Caco-2 (cell line): ENCODE data around the gene NGDN. TPM values are rescaled to one million over a fixed set of nuclear protein-coding genes. Genes with fewer than 3 reads are reported as not detected.

Source experiments
- BruUV-seq: library from RNA; stranded (reverse); fragments of 400-500 nt; replicated peaks from 2 replicates; lab custom pipeline; 2021; lab: Mats Ljungman, UMichigan
- CTCF ChIA-PET: fragments of 300-600 bp; sonication (Branson Sonifier 250); formaldehyde crosslinking; loops from one replicate; lab custom pipeline; 2022; ENCODE audit warnings: antibody characterized with exemption; lab: Charles Lee
- POLR2A ChIA-PET: fragments of 300-600 bp; sonication (Branson Sonifier 250); formaldehyde crosslinking; loops from one replicate; lab custom pipeline; 2022; ENCODE audit warnings: antibody characterized with exemption; lab: Charles Lee
- DNase-seq, 2 experiments: peaks; one replicate each; pipeline versions ENCODE4 v3.0.0 to v3.0.0-alpha.2; 2020 to 2022
- H3K27me3 ChIP-seq: replicated peaks from 2 replicates; pipeline ENCODE4 v1.6.0; 2011; ENCODE audit warnings: low read length; ENCODE audit not compliant: control insufficient read depth, insufficient read depth
- H3K36me3 ChIP-seq: 2 replicates; pipeline ENCODE4 v1.5.1; 2011; ENCODE audit warnings: low read length; ENCODE audit not compliant: control insufficient read depth, insufficient read depth
- H3K4me1 ChIP-seq: fragments of 250-450 bp; sonication (Bioruptor Pico); 2 replicates; pipeline ENCODE4 v1.5.1; 2020; ENCODE audit warnings: mild to moderate bottlenecking
- H3K4me3 ChIP-seq: 2 replicates; pipeline ENCODE4 v1.5.1; 2011; ENCODE audit warnings: low read depth, mild to moderate bottlenecking, control low read depth, low read length
- H3K9me3 ChIP-seq: fragments of 250-450 bp; sonication (Bioruptor Pico); 2 replicates; pipeline ENCODE4 v1.5.1; 2020; ENCODE audit warnings: mild to moderate bottlenecking, moderate library complexity
- H3K27ac Mint-ChIP-seq: one replicate; pipeline ENCODE4 v1.8.0; 2022; ENCODE audit warnings: mixed read lengths; ENCODE audit not compliant: unreplicated experiment
- H3K27me3 Mint-ChIP-seq: one replicate; pipeline ENCODE4 v1.8.0; 2022; ENCODE audit warnings: mixed read lengths; ENCODE audit not compliant: insufficient read depth, unreplicated experiment
- H3K36me3 Mint-ChIP-seq: one replicate; pipeline ENCODE4 v1.8.0; 2022; ENCODE audit warnings: mild to moderate bottlenecking, mixed read lengths; ENCODE audit not compliant: insufficient read depth, unreplicated experiment
- H3K4me1 Mint-ChIP-seq: one replicate; pipeline ENCODE4 v1.8.0; 2022; ENCODE audit warnings: low read depth, mixed read lengths; ENCODE audit not compliant: unreplicated experiment
- H3K4me3 Mint-ChIP-seq: one replicate; pipeline ENCODE4 v1.8.0; 2022; ENCODE audit warnings: mild to moderate bottlenecking, moderate library complexity, mixed read lengths; ENCODE audit not compliant: unreplicated experiment
- H3K9me3 Mint-ChIP-seq: one replicate; pipeline ENCODE4 v1.8.0; 2022; ENCODE audit warnings: mixed read lengths; ENCODE audit not compliant: unreplicated experiment
- CTCF ChIP-seq, 2 experiments: fragments of 200-600 bp in 1 of 2; IDR thresholded peaks; 1 replicate in 1 of 2; 2 replicates in 1 of 2; pipeline versions ENCODE4 v1.5.1 to v1.8.0; 2011 to 2022; ENCODE audit warnings: antibody characterized with exemption in 1 of 2, control low read depth in 1 of 2, inconsistent platforms in 1 of 2, low read depth in 1 of 2, low read length in 1 of 2, mild to moderate bottlenecking in 1 of 2, moderate library complexity in 1 of 2; ENCODE audit not compliant: insufficient read depth in 1 of 2, severe bottlenecking in 1 of 2, unreplicated experiment in 1 of 2
- intact Hi-C: fragments of 100-400 bp; cut with micrococcal nuclease; formaldehyde crosslinking; loops from one replicate; pipeline ENCODE4 v1.10.0; 2022; ENCODE audit not compliant: unreplicated experiment
- total RNA-seq: library from RNA; stranded (reverse); gene quantifications from 2 replicates; pipeline ENCODE4 v1.2.3, GENCODE V29; 2022

NGDN gene
- total RNA-seq, 1 experiment from 2014 or later: 55.0 TPM

GRCh38 chr14:23513005-23513817 lies 43.7 kb downstream of the NGDN start:
- Mint-ChIP-seq H3K36me3 (no peaks in the 10 kb centered on the region), H3K27ac (no peak overlapping the region), H3K4me3 (no peak overlapping the region), H3K9me3 (no peaks in the 10 kb centered on the region), H3K27me3 (no peaks in the 10 kb centered on the region), H3K4me1 (no peaks in the 10 kb centered on the region)
- TF ChIP-seq CTCF (IDR thresholded peaks at IDR 0.05; ENCODE audit: insufficient read depth in 1 of 2, low read depth in 1 of 2, low read length in 1 of 2, severe bottlenecking in 1 of 2, unreplicated experiment in 1 of 2): no peak
- H3K36me3 ChIP-seq: no peaks in the 10 kb centered on the region
- H3K4me1 ChIP-seq: no peaks in the 10 kb centered on the region
- no peaks in the 10 kb centered on the region for H3K9me3 ChIP-seq
- intact Hi-C loops: no loop called here
- DNase-seq: no peak
- BruUV-seq: no TSS peak
- ChIA-PET POLR2A (no interaction called here), CTCF (no interaction called here)
- H3K27me3 ChIP-seq: no peaks in the 10 kb centered on the region
- no peak overlapping the region for H3K4me3 ChIP-seq

GRCh38 chr14:23513818-23514643 lies 44.5 kb downstream of the NGDN start:
- Histone ChIP-seq H3K4me1 (no peaks in the 10 kb centered on the region), H3K9me3 (no peaks in the 10 kb centered on the region), H3K4me3 (no peak overlapping the region), H3K27me3 (no peaks in the 10 kb centered on the region), H3K36me3 (no peaks in the 10 kb centered on the region)
- H3K27me3 Mint-ChIP-seq: no peaks in the 10 kb centered on the region
- intact Hi-C loops: no loop called here
- POLR2A ChIA-PET: no interaction called here
- DNase-seq: no peak
- no peak for TF ChIP-seq CTCF (IDR thresholded peaks at IDR 0.05; ENCODE audit: insufficient read depth in 1 of 2, low read depth in 1 of 2, low read length in 1 of 2, severe bottlenecking in 1 of 2, unreplicated experiment in 1 of 2)
- no peak overlapping the region for H3K4me3 Mint-ChIP-seq
- H3K36me3 Mint-ChIP-seq: no peaks in the 10 kb centered on the region
- no peaks in the 10 kb centered on the region for H3K9me3 Mint-ChIP-seq
- CTCF ChIA-PET: no interaction called here
- no peaks in the 10 kb centered on the region for H3K4me1 Mint-ChIP-seq
- BruUV-seq: no TSS peak
- H3K27ac Mint-ChIP-seq: no peak overlapping the region

GRCh38 chr14:23514644-23514957 lies 45.1 kb downstream of the NGDN start:
- Mint-ChIP-seq H3K4me3 (no peak overlapping the region), H3K27ac (no peak overlapping the region), H3K27me3 (no peaks in the 10 kb centered on the region), H3K9me3 (no peaks in the 10 kb centered on the region), H3K36me3 (no peaks in the 10 kb centered on the region), H3K4me1 (no peaks in the 10 kb centered on the region)
- no peaks in the 10 kb centered on the region for H3K27me3 ChIP-seq
- H3K36me3 ChIP-seq: no peaks in the 10 kb centered on the region
- no peaks in the 10 kb centered on the region for H3K9me3 ChIP-seq
- no peak for DNase-seq
- ChIA-PET POLR2A (no interaction called here), CTCF (no interaction called here)
- BruUV-seq: no TSS peak
- no peaks in the 10 kb centered on the region for H3K4me1 ChIP-seq
- no peak for TF ChIP-seq CTCF (IDR thresholded peaks at IDR 0.05; ENCODE audit: insufficient read depth in 1 of 2, low read depth in 1 of 2, low read length in 1 of 2, severe bottlenecking in 1 of 2, unreplicated experiment in 1 of 2)
- intact Hi-C loops: no loop called here
- no peak overlapping the region for H3K4me3 ChIP-seq
